ENCODE data around the gene AR. TPM values are rescaled to one million over a fixed set of nuclear protein-coding genes. Genes with fewer than 3 reads are reported as not detected.
"Not testable (repeated sequence)": the region's sequence is repeated elsewhere in the genome, so short reads cannot be mapped to it uniquely, and the experiment has no call there.

The AR gene
- total and polyA plus RNA-seq, 4 donors: 1.9 to 5.0 (median 3.5) TPM

- Histone ChIP-seq H3K4me3 (ENCODE audit: low read depth, low read length) (no peak overlapping the region), H3K27me3 (ENCODE audit: control insufficient read depth, insufficient read depth, low read length) (no peaks in the 10 kb centered on the region), H3K9me3 (ENCODE audit: control insufficient read depth, insufficient read depth, low read length) (peaks cover 1% of the 10 kb centered on the region), H3K36me3 (ENCODE audit: control insufficient read depth, insufficient read depth, low read length) (no peaks in the 10 kb centered on the region), H3K4me1 (ENCODE audit: control insufficient read depth, insufficient read depth, low read length) (no peaks in the 10 kb centered on the region), H3K27ac (ENCODE audit: low read depth, low read length) (no peak overlapping the region)
- WGBS (ENCODE audit: insufficient coverage): no CpG with 5 or more reads among the region's 1 CpG
- DNase-seq (ENCODE audit: low read depth in 4 of 6, low spot score in 6 of 6): no peak
These were observed 121.8 kb downstream of the AR start for GRCh38 chrX:67665583-67665982.

GRCh38 chrX:67670717-67671116, 126.9 kb downstream of the AR start:
- DNase-seq (ENCODE audit: low read depth in 4 of 6, low spot score in 6 of 6); H3K4me1 ChIP-seq (ENCODE audit: control insufficient read depth, insufficient read depth, low read length); H3K27me3 ChIP-seq (ENCODE audit: control insufficient read depth, insufficient read depth, low read length); H3K36me3 ChIP-seq (ENCODE audit: control insufficient read depth, insufficient read depth, low read length); H3K27ac ChIP-seq (ENCODE audit: low read depth, low read length); H3K4me3 ChIP-seq (ENCODE audit: low read depth, low read length); H3K9me3 ChIP-seq (ENCODE audit: control insufficient read depth, insufficient read depth, low read length): not testable (repeated sequence)
- 33% methylated on average over 1 of the region's 2 CpGs for WGBS (ENCODE audit: insufficient coverage)

- Histone ChIP-seq H3K36me3 (ENCODE audit: control insufficient read depth, insufficient read depth, low read length) (no peaks in the 10 kb centered on the region), H3K27ac (ENCODE audit: low read depth, low read length) (no peak overlapping the region), H3K9me3 (ENCODE audit: control insufficient read depth, insufficient read depth, low read length) (no peaks in the 10 kb centered on the region), H3K4me1 (ENCODE audit: control insufficient read depth, insufficient read depth, low read length) (no peaks in the 10 kb centered on the region), H3K4me3 (ENCODE audit: low read depth, low read length) (no peak overlapping the region), H3K27me3 (ENCODE audit: control insufficient read depth, insufficient read depth, low read length) (no peaks in the 10 kb centered on the region)
- no CpG with 5 or more reads among the region's 2 CpGs for WGBS (ENCODE audit: insufficient coverage)
- no peak for DNase-seq (ENCODE audit: low read depth in 4 of 6, low spot score in 6 of 6)
These were observed 130.0 kb downstream of the AR start for GRCh38 chrX:67673741-67674274.

GRCh38 chrX:67674741-67675140, 130.9 kb downstream of the AR start:
- 43% methylated on average over 1 of the region's 1 CpG for WGBS (ENCODE audit: insufficient coverage)

GRCh38 chrX:67684136-67684535, 140.3 kb downstream of the AR start:
- Histone ChIP-seq H3K27me3 (ENCODE audit: control insufficient read depth, insufficient read depth, low read length) (no peaks in the 10 kb centered on the region), H3K9me3 (ENCODE audit: control insufficient read depth, insufficient read depth, low read length) (no peaks in the 10 kb centered on the region), H3K4me1 (ENCODE audit: control insufficient read depth, insufficient read depth, low read length) (no peaks in the 10 kb centered on the region), H3K36me3 (ENCODE audit: control insufficient read depth, insufficient read depth, low read length) (no peaks in the 10 kb centered on the region), H3K27ac (ENCODE audit: low read depth, low read length) (no peak overlapping the region), H3K4me3 (ENCODE audit: low read depth, low read length) (no peak overlapping the region)
- WGBS (ENCODE audit: insufficient coverage): 70% methylated on average over 3 of the region's 4 CpGs
- DNase-seq (ENCODE audit: low read depth in 4 of 6, low spot score in 6 of 6): no peak

More at GRCh38 chrX:67674741-67675140, 130.9 kb downstream of the AR start:
- no peak overlapping the region for H3K27ac ChIP-seq (ENCODE audit: low read depth, low read length)
- H3K4me1 ChIP-seq (ENCODE audit: control insufficient read depth, insufficient read depth, low read length): no peaks in the 10 kb centered on the region
- H3K9me3 ChIP-seq (ENCODE audit: control insufficient read depth, insufficient read depth, low read length): no peaks in the 10 kb centered on the region
- H3K4me3 ChIP-seq (ENCODE audit: low read depth, low read length): no peak overlapping the region
- DNase-seq (ENCODE audit: low read depth in 4 of 6, low spot score in 6 of 6): no peak
- H3K36me3 ChIP-seq (ENCODE audit: control insufficient read depth, insufficient read depth, low read length): no peaks in the 10 kb centered on the region
- no peaks in the 10 kb centered on the region for H3K27me3 ChIP-seq (ENCODE audit: control insufficient read depth, insufficient read depth, low read length)

- Histone ChIP-seq H3K36me3 (ENCODE audit: control insufficient read depth, insufficient read depth, low read length) (no peaks in the 10 kb centered on the region), H3K27me3 (ENCODE audit: control insufficient read depth, insufficient read depth, low read length) (no peaks in the 10 kb centered on the region), H3K4me1 (ENCODE audit: control insufficient read depth, insufficient read depth, low read length) (peaks cover 3% of the 10 kb centered on the region), H3K9me3 (ENCODE audit: control insufficient read depth, insufficient read depth, low read length) (no peaks in the 10 kb centered on the region), H3K27ac (ENCODE audit: low read depth, low read length) (no peak overlapping the region), H3K4me3 (ENCODE audit: low read depth, low read length) (no peak overlapping the region)
- no peak for DNase-seq (ENCODE audit: low read depth in 4 of 6, low spot score in 6 of 6)
These were observed 148.4 kb downstream of the AR start for GRCh38 chrX:67692246-67692645.

- Histone ChIP-seq H3K9me3 (ENCODE audit: control insufficient read depth, insufficient read depth, low read length) (no peaks in the 10 kb centered on the region), H3K4me1 (ENCODE audit: control insufficient read depth, insufficient read depth, low read length) (peaks cover 3% of the 10 kb centered on the region), H3K36me3 (ENCODE audit: control insufficient read depth, insufficient read depth, low read length) (no peaks in the 10 kb centered on the region), H3K4me3 (ENCODE audit: low read depth, low read length) (no peak overlapping the region), H3K27me3 (ENCODE audit: control insufficient read depth, insufficient read depth, low read length) (no peaks in the 10 kb centered on the region), H3K27ac (ENCODE audit: low read depth, low read length) (no peak overlapping the region)
- no CpG with 5 or more reads among the region's 1 CpG for WGBS (ENCODE audit: insufficient coverage)
- no peak for DNase-seq (ENCODE audit: low read depth in 4 of 6, low spot score in 6 of 6)
These were observed 150.1 kb downstream of the AR start for GRCh38 chrX:67693928-67694327.

GRCh38 chrX:67697452-67697851, 153.6 kb downstream of the AR start:
- no peak overlapping the region for H3K4me3 ChIP-seq (ENCODE audit: low read depth, low read length)
- DNase-seq (ENCODE audit: low read depth in 4 of 6, low spot score in 6 of 6): no peak
- no peaks in the 10 kb centered on the region for H3K27me3 ChIP-seq (ENCODE audit: control insufficient read depth, insufficient read depth, low read length)
- H3K36me3 ChIP-seq (ENCODE audit: control insufficient read depth, insufficient read depth, low read length): no peaks in the 10 kb centered on the region
- no peak overlapping the region for H3K27ac ChIP-seq (ENCODE audit: low read depth, low read length)
- H3K4me1 ChIP-seq (ENCODE audit: control insufficient read depth, insufficient read depth, low read length): peaks cover 3% of the 10 kb centered on the region
- no peaks in the 10 kb centered on the region for H3K9me3 ChIP-seq (ENCODE audit: control insufficient read depth, insufficient read depth, low read length)

GRCh38 chrX:67700602-67701001, 156.8 kb downstream of the AR start:
- Histone ChIP-seq H3K36me3 (ENCODE audit: control insufficient read depth, insufficient read depth, low read length) (no peaks in the 10 kb centered on the region), H3K4me3 (ENCODE audit: low read depth, low read length) (no peak overlapping the region), H3K27ac (ENCODE audit: low read depth, low read length) (no peak overlapping the region), H3K4me1 (ENCODE audit: control insufficient read depth, insufficient read depth, low read length) (no peaks in the 10 kb centered on the region), H3K27me3 (ENCODE audit: control insufficient read depth, insufficient read depth, low read length) (no peaks in the 10 kb centered on the region), H3K9me3 (ENCODE audit: control insufficient read depth, insufficient read depth, low read length) (no peaks in the 10 kb centered on the region)
- no peak for DNase-seq (ENCODE audit: low read depth in 4 of 6, low spot score in 6 of 6)
- WGBS (ENCODE audit: insufficient coverage): no CpG with 5 or more reads among the region's 3 CpGs

- no CpG with 5 or more reads among the region's 1 CpG for WGBS (ENCODE audit: insufficient coverage)
- no peaks in the 10 kb centered on the region for H3K9me3 ChIP-seq (ENCODE audit: control insufficient read depth, insufficient read depth, low read length)
- H3K27me3 ChIP-seq (ENCODE audit: control insufficient read depth, insufficient read depth, low read length): no peaks in the 10 kb centered on the region
- H3K36me3 ChIP-seq (ENCODE audit: control insufficient read depth, insufficient read depth, low read length): no peaks in the 10 kb centered on the region
- no peak overlapping the region for H3K27ac ChIP-seq (ENCODE audit: low read depth, low read length)
- DNase-seq (ENCODE audit: low read depth in 4 of 6, low spot score in 6 of 6): no peak
- no peak overlapping the region for H3K4me3 ChIP-seq (ENCODE audit: low read depth, low read length)
- H3K4me1 ChIP-seq (ENCODE audit: control insufficient read depth, insufficient read depth, low read length): no peaks in the 10 kb centered on the region
These were observed 170.2 kb downstream of the AR start for GRCh38 chrX:67714004-67714403.
